Suprapubic skin (tissue), 4 donors: Measurements from ENCODE around the gene BBS1. TPM values are rescaled to one million over a fixed set of nuclear protein-coding genes. Genes with fewer than 3 reads are reported as not detected.

ENCODE experiments used
- DNase-seq, 2 donors: peaks; one replicate each; pipeline ENCODE4 v3.0.0-alpha.2; 2019; ENCODE audit warnings: low spot score in 2 of 2
- H3K27ac ChIP-seq: fragments of 200-600 bp; sonication (generic); one replicate; pipeline ENCODE4 v1.5.1; 2019
- H3K27me3 ChIP-seq: fragments of 200-600 bp; sonication (generic); one replicate; pipeline ENCODE4 v1.5.1; 2019
- H3K36me3 ChIP-seq: fragments of 200-600 bp; sonication (generic); one replicate; pipeline ENCODE4 v1.5.1; 2019
- H3K4me1 ChIP-seq: fragments of 200-600 bp; sonication (generic); one replicate; pipeline ENCODE4 v1.5.1; 2019
- H3K4me3 ChIP-seq: fragments of 200-600 bp; sonication (generic); one replicate; pipeline ENCODE4 v1.5.1; 2019; ENCODE audit warnings: mild to moderate bottlenecking
- H3K9me3 ChIP-seq: fragments of 200-600 bp; sonication (generic); one replicate; pipeline ENCODE4 v1.5.1; 2019
- CTCF ChIP-seq, 2 donors: fragments of 200-600 bp in 1 of 2; fragments of 450-650 bp in 1 of 2; sonication (generic) in 1 of 2; IDR thresholded peaks; one replicate each; pipeline ENCODE4 v1.5.1; 2016 to 2019; ENCODE audit warnings: antibody characterized with exemption in 2 of 2, mild to moderate bottlenecking in 1 of 2, moderate library complexity in 1 of 2
- EP300 ChIP-seq: sonication (generic); formaldehyde crosslinking; IDR thresholded peaks from one replicate; pipeline ENCODE4 v1.6.1; 2017; ENCODE audit warnings: antibody characterized with exemption
- POLR2A ChIP-seq, 2 donors: fragments of 450-650 bp; IDR thresholded peaks; one replicate each; pipeline ENCODE4 v1.6.1; 2017; ENCODE audit warnings: antibody characterized with exemption in 2 of 2, mild to moderate bottlenecking in 2 of 2, moderate library complexity in 2 of 2
- POLR2AphosphoS5 ChIP-seq, 3 donors: sonication (generic); formaldehyde crosslinking; IDR thresholded peaks; one replicate each; pipeline ENCODE4 v1.6.1; 2017; ENCODE audit warnings: antibody characterized with exemption in 3 of 3
- WGBS: methylation state at CpG from one replicate; pipeline ENCODE4 v1.1.5; 2018; 5-methylcytosine and 5-hydroxymethylcytosine counted together
- total RNA-seq, 4 donors: library from RNA; depleted of rRNA; stranded (reverse); fragments of >200 nt; gene quantifications; one replicate each; pipeline ENCODE4 v1.1.0, GENCODE V29; 2016

BBS1 gene
- total RNA-seq, 4 donors from 2014 or later: 35.5 to 85.2 (median 57.0) TPM

- peaks cover 78% of the 10 kb centered on the region for H3K36me3 ChIP-seq
- WGBS: 92% methylated on average over 8 of the region's 10 CpGs
- H3K27ac ChIP-seq: no peak overlapping the region
- no peaks in the 10 kb centered on the region for H3K9me3 ChIP-seq
- no peaks in the 10 kb centered on the region for H3K27me3 ChIP-seq
- TF ChIP-seq EP300 (no peak), POLR2A (IDR thresholded peaks at IDR 0.05) (no peak), POLR2AphosphoS5 (IDR thresholded peaks at IDR 0.05) (no peak), CTCF (IDR thresholded peaks at IDR 0.05) (no peak)
- no peaks in the 10 kb centered on the region for H3K4me1 ChIP-seq
- no peak for DNase-seq
- no peak overlapping the region for H3K4me3 ChIP-seq
These were observed 17.3 kb upstream of the BBS1 start for GRCh38 chr11:66493130-66493529.

- no peaks in the 10 kb centered on the region for H3K4me1 ChIP-seq
- no peak overlapping the region for H3K27ac ChIP-seq
- TF ChIP-seq POLR2A (IDR thresholded peaks at IDR 0.05) (no peak), POLR2AphosphoS5 (IDR thresholded peaks at IDR 0.05) (no peak), CTCF (IDR thresholded peaks at IDR 0.05) (no peak), EP300 (no peak)
- peaks cover 77% of the 10 kb centered on the region for H3K36me3 ChIP-seq
- H3K4me3 ChIP-seq: no peak overlapping the region
- DNase-seq: no peak
- H3K9me3 ChIP-seq: no peaks in the 10 kb centered on the region
- H3K27me3 ChIP-seq: no peaks in the 10 kb centered on the region
- 94% methylated on average over 7 of the region's 7 CpGs for whole genome bisulfite sequencing
These were observed 16.0 kb upstream of the BBS1 start for GRCh38 chr11:66494458-66494857.

- H3K27ac ChIP-seq: no peak overlapping the region
- no peaks in the 10 kb centered on the region for H3K4me1 ChIP-seq
- 82% methylated on average over 12 of the region's 14 CpGs for WGBS
- DNase-seq: no peak
- H3K27me3 ChIP-seq: no peaks in the 10 kb centered on the region
- no peak overlapping the region for H3K4me3 ChIP-seq
- peaks cover 74% of the 10 kb centered on the region for H3K36me3 ChIP-seq
- no peaks in the 10 kb centered on the region for H3K9me3 ChIP-seq
- TF ChIP-seq EP300: no peak
- TF ChIP-seq CTCF (IDR thresholded peaks at IDR 0.05): no peak
These were observed 15.5 kb upstream of the BBS1 start for GRCh38 chr11:66494935-66495334.

- WGBS: 92% methylated on average over 15 of the region's 17 CpGs
- no peaks in the 10 kb centered on the region for H3K9me3 ChIP-seq
- no peaks in the 10 kb centered on the region for H3K27me3 ChIP-seq
- H3K4me1 ChIP-seq: no peaks in the 10 kb centered on the region
- TF ChIP-seq POLR2AphosphoS5 (IDR thresholded peaks at IDR 0.05): no peak
- no peak for TF ChIP-seq CTCF (IDR thresholded peaks at IDR 0.05)
- no peak for TF ChIP-seq EP300
- TF ChIP-seq POLR2A (IDR thresholded peaks at IDR 0.05): no peak
- no peak overlapping the region for H3K27ac ChIP-seq
- DNase-seq: no peak
- H3K36me3 ChIP-seq: peaks cover 74% of the 10 kb centered on the region
- H3K4me3 ChIP-seq: no peak overlapping the region
These were observed 15.0 kb upstream of the BBS1 start for GRCh38 chr11:66495401-66495854.

- Histone ChIP-seq H3K27me3 (no peaks in the 10 kb centered on the region), H3K4me1 (no peaks in the 10 kb centered on the region), H3K27ac (no peak overlapping the region), H3K36me3 (peaks cover 60% of the 10 kb centered on the region), H3K4me3 (no peak overlapping the region), H3K9me3 (no peaks in the 10 kb centered on the region)
- 98% methylated on average over 12 of the region's 16 CpGs for WGBS
- no peak for DNase-seq
- TF ChIP-seq POLR2AphosphoS5 (IDR thresholded peaks at IDR 0.05): no peak
- no peak for TF ChIP-seq EP300
These were observed 13.2 kb upstream of the BBS1 start for GRCh38 chr11:66497206-66497605.

GRCh38 chr11:66498506-66498905, 11.9 kb upstream of the BBS1 start:
- Histone ChIP-seq H3K27ac (no peak overlapping the region), H3K9me3 (no peaks in the 10 kb centered on the region), H3K4me1 (no peaks in the 10 kb centered on the region), H3K36me3 (peaks cover 49% of the 10 kb centered on the region), H3K27me3 (no peaks in the 10 kb centered on the region), H3K4me3 (no peak overlapping the region)
- DNase-seq: no peak
- 93% methylated on average over 5 of the region's 5 CpGs for WGBS
- TF ChIP-seq POLR2A (IDR thresholded peaks at IDR 0.05) (no peak), POLR2AphosphoS5 (IDR thresholded peaks at IDR 0.05) (no peak), EP300 (no peak), CTCF (IDR thresholded peaks at IDR 0.05) (no peak)
